HG03108 (cell line): ENCODE data around the gene TESMIN.

Experiments
- ATAC-seq: cut with Tn5 transposase; IDR thresholded peaks from one replicate; pipeline ENCODE4 v1.9.1; 2021; ENCODE audit warnings: moderate library complexity; ENCODE audit not compliant: unreplicated experiment

The TESMIN gene

DNA sequence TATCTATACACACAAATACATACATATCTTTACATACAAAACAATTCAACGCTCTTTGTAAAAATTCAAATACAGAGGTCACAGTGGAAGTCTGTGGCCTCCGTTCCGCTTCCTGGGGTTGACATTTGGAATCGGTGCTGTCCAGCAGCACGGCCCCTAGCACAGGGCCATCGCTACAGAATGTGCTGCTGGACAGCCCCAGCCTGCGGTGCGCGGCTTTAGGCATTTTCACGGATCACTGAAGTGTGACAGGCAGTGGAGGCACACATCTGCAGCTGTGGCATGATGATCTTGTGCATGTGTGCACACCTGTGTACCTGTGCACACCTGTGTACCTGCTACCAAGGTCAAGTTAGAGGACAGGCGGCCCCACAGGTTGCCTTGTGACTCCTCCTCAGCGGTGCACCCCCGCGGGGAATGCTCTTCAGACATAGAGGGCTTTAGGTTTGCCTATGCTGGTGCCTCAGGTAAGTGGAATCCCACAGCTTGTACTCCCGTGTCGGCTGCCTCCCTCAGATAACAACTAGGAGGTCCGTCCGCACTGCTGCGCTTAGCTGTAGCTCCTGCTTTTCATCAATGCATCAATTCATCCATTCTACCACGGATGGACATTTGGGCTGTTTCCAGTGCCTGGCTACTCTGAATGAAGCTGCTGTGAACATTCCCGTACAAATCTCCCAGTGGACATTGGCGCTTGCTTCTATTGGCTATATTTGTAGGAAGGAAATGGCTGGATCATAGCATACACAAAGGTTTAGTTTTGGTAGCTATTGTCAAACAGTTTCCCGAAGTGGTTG is 37.1 kb downstream of the TESMIN start:
- no peak for ATAC-seq

DNA sequence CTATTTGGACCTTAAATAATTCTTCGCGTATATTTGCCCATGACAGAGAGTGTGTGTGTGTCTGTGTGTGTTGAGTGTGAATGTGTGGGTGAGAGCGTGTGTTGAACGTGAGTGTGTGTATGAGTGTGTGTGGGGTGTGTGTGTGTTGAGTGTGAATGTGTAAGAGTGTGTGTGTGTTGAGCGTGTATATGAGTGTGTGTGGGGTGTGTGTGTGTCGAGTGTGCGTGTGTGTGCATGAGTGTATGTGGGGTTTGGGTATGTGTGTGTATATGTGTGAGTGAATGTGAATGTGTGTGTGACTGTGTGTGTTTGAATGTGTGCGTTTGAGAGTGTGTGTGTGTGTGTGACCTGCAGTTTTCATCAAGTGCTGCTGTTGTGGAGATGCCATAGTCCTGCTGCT is 40.2 kb downstream of the TESMIN start:
- ATAC-seq = no peak

DNA sequence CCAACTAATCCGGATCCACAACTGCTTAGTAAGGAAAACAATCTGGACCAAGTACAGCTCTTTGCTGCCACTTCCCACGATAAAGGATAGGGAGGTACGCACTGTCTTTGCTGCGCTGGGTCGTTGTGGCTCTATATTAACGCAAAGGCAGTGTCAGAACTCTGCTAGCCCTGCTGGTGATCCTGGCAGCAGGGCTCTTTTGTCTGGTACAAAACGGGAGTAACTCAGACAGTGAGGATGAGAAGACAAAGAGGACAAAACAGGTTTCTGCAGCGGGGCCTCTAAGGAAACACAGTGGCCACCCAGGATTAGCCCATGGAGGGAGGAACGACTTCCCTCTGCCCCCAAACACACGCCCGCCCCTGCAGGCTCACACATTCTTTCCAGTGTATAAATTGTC is 40.9 kb downstream of the TESMIN start:
- ATAC-seq = no peak

DNA sequence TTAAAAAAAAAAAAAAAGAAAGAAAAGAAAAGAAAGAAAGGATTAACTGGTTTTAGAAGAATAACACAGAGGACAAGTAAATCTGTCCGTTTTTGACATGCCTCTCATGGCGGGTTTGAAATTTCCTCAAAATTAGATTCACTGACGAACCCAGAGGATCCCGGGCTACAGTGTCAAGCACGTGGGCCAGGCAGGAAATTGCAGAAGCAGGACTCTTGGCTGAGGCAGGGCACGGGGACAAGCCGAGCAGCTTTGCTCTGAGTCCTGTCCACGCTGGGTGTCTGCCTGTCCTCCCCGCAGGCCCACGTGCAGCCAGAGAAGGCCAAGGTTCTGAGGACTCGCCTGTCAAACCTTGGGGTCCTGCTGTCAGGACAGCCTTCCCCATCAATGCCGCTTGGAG is 42.3 kb downstream of the TESMIN start:
- no peak for ATAC-seq

DNA sequence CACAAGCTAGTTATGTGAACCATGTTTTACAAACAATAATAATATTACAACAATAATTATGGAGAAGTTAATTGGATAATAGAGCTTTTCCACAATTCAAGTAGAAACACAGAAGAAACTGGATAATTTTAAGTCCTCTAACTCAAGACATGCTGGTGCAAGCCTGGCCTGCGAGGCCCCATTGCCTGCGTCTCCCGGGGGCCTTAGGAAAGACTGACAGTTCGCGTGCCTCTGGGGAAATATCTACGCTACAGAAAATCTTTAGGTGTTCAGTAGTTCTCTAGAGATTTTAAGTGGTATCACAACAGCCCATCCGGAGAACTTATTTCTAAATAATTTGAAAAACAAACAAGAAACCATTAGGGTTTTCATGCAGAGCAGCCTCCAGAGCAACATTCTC is 43.8 kb downstream of the TESMIN start:
- ATAC-seq = no peak

DNA sequence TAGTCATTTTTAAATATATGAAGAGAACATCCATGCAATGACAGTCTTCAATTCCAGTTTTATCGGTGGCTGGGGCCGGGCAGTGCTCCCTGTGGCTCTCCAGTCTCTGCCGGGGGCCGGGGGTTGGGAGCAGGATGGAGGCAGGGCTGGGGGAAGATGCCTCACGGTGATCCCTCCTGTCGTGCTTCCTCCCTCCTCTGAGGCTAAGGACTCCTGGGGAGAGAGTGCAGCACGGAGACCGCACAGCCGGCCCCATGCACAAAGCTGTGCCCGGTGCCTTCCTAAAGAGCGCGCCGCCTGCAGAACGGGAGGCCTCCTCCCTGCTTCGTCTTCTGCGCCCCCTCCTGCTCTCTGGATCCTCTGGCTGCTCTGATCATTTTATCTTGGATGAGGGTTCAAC is 46.4 kb downstream of the TESMIN start:
- no peak for ATAC-seq

DNA sequence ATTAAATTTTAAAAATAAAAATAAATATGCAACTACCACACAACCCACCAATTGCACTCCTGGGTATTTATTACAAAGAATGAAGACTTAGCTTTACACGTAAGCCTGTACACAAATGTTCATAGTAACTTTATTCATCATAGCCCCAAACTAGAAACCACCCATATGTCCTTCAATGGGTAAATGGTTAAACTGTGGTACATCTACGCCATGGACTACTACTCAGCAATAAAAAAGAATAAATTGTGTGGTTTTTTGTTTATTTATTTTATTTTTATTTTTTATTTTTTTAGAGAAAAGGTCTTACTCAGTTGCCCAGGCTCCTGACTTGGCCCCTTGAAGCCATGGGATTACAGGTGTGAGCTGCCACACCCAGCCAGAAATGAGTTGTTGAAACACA is 52.3 kb downstream of the TESMIN start:
- ATAC-seq = no peak

DNA sequence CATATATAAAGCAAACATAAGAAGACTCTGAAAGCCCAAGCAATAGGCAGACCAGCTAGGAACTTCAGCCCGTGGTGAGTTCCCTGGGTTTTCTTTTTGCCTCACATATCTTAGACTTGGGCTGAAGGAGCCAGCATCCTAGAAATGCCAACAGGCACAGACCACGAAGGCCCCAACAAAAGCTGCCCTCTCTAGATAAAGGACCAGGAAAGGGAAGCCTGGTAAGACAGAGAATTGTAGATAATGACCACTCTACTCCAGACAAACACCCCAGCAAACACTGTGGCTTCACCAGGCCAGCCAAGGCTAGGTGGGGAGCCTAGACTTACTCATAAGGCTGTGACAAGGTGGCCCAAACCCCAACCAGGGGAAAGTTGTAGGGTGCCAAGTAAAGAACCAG is 55.8 kb downstream of the TESMIN start:
- ATAC-seq = no peak

DNA sequence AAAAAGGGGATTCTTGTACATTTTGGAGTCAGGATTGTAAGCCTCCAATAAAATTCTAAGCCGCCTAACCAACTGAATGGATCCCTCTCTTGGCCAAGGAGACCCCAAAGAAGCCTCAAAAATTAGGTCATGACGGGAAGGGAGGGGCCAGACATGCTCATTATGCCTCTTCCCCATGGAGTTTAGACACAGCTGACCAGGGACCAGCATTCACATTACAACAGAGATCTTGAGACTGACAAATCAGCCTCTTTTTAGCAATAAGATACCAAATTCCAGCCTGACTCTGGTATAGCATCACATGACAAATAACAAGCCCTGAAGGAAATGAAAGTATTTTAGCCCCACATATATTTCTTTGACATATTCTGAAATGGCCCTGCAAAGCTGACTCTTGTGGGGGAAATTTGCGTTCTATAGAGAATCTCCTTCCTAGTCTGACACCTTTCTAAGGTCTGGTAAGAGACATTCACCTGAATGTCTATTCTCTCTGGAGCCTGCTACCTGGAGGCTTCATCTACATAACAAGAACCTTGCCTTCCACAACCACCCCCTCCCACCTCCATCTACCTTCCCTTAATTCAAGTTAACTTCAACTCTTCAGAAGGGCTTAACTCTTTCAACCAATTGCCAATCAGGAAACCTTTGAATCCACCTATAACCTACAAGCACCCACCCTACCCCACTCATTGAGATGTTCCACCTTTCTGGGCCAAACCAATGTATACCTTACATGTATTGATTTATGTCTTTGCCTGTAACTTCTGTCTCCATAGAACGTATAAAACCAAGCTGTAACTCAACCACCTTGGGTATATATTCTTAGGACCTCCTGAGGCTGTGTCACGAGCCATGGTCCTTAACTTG is 56.7 kb downstream of the TESMIN start:
- no peak for ATAC-seq

DNA sequence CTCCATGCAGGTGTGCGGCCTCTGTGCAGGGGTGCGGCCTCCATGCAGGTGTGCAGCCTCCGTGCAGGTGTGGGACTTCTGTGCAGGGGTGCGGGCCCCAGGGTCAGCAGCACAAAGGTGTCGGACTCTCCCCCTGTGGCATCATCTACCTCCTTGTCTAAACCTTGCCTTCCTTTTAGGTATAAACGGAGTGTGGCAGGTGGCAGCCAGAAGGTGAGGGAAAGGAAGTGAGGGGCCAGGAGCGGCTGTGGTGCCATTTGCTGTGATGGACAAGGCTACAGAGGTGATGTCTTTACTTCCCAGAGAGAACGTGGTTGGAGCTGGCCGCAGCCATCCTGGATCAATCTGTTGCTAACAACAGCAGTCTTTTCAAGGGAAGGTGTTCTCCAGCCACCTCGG is 57.8 kb downstream of the TESMIN start:
- ATAC-seq = no peak

DNA sequence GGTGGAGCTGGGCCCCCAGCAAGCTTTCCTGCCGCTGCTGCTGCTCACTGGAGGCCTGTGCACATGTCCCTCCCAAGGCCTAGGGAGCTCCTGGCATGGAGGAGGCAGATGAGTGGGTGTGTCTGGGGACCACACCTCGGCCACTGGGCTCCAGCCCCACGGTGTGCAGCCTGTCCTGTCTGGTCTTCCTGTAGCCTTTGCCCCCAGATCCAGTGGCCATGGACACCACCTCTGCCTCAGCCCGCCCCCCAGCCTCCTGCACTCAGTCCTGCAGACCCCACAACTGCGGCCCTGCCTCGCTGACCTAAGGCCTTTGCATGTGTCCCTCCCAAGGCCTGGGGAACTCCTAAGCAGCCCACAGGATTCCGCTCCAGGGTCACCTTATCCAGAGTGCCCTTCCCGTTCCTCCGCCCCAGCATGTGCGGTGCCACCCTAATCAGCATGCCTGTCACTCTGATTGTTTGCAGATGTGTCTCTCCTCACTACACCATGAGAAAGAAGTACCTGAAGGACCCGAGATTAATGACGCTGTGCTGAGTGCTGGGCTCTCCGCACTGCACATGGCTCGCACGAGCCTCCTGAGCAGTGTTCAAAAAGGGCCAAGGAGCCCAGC is 58.3 kb downstream of the TESMIN start:
- ATAC-seq = no peak

DNA sequence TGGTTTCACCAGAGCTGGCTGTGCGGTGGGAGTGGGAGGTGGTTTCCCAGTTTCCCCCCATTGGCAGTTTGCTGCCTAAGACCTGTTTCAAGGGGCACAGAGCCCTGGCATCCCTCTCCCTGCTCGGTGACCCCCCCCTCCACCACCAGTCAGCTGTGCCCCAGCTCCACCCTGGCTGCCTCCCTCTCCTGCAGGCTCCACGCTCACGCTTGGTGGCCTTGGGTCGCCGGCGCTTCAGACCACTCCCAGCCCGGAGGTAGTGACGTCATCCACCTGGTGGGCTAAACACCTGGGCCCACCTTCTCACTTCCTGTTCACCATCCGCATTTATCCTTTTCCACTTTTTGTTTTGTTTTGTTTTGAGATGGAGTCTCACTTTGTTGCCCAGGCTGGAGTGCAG is 59.2 kb downstream of the TESMIN start:
- no peak for ATAC-seq

DNA sequence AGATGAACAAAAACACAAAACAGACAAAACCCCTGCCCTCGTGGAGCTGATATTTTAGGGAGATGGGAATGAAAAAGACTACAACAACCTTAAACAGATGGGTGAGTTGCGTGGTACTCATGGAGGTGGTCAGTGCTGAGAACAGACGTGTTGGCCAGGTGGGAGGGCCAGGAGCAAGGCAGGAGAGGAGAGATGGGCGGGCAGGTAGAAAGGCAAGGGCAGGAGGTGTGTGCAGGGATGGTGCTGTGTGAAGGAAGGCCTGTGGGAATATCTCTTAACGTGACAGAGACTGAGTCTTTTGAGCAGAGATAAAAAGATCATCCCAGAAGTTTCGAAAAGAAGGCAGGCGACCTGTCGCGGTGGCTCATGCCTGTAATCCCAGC is 59.9 kb downstream of the TESMIN start:
- no peak for ATAC-seq

DNA sequence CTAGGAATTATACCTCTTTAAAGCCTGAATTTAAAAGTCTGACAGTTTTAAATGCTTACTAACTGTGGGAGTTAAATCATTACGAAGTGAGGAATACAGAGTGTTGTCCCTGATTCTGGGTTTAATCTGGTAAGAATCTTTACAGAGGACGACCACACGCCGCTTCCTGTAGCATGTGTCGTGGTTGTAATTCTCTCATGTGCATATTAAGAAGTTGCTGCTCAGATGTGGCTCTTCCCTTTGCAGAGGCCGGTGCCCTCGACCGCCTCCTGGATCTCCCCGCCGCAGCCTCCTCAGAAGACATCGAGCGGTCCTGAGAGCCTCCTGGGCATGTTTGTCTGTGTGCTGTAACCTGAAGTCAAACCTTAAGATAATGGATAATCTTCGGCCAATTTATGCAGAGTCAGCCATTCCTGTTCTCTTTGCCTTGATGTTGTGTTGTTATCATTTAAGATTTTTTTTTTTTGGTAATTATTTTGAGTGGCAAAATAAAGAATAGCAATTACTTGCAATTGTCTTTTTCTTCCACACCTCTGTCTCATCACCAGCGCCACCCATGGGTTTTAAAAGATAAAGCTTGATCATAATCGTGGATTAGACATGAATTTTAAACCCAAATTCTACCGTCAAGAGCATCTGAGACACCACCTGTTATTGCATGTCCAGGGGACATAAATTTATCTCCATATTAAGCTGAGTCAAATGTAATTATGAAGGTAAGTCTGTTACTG is 60.5 kb downstream of the TESMIN start:
- ATAC-seq = no peak

DNA sequence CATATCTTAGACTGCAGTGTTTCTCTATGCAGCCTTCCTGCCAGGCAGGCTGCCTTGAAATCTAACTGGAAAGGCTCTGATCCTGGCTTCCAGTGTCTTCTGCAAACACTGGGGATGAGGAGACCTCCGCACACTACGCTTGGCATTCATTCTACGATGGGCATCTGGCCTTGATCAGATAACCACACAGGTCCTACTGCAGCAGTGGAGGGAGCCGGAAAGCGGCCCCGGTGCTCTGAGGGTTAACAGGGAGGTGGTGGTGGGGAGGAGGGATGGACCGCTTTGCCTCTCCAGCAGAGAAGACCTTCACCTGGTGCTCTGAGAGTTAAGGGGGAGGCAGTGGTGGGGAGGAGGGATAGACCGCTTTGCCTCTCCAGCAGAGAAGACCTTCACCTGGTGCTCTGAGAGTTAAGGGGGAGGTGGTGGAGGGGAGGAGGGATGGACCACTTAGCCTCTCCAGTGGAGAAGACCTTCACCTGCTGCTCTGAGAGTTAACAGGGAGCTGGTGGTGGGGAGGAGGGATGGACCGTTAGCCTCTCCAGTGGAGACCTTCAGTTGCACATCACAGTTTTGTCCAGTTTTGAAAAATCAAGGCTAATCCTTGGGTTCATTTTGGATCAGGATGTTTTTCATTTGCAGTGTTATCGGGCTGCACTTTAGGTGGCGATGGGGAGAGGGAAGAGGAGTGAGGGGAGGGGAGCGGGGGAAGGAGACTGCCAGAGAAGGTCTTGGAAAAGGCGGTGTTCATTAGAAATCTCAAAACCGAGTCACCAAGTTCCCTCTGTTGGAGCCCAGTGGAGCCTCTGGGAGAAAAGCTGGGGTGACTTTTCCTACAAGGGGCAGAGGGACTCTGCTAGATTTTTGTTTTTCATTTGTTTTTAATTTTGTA is 61.3 kb downstream of the TESMIN start:
- ATAC-seq = no peak

DNA sequence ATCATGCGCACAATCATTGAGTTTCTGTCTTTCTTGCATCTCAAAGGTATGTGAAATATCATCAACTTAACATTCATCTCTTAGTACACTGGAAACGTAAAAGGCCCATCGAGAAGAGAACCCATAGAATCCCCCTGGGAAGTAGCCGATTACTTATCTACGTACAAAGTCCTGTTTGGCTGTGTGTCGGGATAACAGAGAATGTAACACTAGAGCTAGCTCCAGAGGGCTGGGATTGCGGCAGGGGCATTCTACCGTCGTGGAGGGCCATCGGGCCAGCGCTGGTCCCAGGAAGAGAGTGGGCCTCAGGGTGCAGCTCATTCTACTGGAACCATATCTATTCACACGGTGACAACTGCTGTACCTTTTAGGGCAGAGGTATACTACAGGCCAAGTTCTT is 62.4 kb downstream of the TESMIN start:
- ATAC-seq = no peak

DNA sequence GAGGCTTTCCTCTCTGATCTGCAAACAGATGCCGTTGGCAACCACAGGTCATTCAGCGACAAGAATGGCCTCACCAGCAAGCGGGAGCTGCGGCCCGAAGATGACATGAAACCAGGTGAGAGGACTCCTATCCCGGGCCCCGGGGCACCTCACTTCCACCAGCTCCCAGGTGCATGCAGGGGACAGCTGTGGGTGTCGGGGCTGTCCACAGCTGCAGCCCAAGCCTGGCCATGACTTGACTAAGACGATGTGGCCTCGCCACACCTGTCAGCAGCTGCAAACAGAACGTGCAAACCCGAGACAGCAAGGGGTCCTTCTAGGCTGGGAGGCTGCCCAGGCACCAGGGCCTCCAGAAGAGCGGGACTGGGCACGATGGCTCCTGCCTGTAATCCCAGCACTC is 63.3 kb downstream of the TESMIN start:
- no peak for ATAC-seq

DNA sequence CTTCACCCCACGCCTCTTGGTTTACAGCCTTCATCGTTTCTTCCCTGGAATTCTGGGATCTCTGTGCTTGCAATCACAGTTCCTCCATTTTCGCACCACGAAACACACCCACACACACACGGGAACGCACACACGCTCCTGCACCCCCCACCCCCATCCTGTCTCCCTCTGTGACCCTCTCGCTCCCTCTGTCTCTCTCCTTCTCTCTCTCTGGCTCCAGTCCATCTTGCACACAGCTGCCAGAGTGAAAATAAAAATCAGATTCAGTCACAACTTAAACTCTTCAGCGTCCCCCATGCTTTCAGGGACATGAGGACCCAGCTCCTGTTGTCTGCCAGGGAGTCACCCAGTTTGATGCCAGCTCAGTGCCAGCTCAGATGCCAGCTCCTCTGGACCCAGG is 64.0 kb downstream of the TESMIN start:
- ATAC-seq = no peak

DNA sequence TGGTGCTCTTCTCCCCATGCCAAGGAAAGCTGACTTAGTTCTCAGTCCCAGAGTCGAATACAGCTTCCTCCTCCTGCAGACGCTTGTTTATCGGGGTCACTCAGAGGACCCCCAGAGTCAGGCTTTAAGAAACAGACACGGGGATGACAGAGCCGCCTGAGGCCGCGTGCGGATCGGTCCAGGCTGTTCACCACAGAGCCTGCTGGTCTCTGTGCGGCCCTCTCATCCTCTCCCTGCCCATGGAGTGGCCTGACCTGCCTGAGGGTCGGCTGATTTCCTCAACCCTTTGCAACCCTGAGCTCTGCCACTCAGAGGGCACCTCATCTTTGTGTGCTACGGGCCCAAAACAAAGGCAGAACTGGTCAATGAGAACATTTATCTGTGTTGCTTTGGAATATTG is 64.8 kb downstream of the TESMIN start:
- ATAC-seq = no peak

DNA sequence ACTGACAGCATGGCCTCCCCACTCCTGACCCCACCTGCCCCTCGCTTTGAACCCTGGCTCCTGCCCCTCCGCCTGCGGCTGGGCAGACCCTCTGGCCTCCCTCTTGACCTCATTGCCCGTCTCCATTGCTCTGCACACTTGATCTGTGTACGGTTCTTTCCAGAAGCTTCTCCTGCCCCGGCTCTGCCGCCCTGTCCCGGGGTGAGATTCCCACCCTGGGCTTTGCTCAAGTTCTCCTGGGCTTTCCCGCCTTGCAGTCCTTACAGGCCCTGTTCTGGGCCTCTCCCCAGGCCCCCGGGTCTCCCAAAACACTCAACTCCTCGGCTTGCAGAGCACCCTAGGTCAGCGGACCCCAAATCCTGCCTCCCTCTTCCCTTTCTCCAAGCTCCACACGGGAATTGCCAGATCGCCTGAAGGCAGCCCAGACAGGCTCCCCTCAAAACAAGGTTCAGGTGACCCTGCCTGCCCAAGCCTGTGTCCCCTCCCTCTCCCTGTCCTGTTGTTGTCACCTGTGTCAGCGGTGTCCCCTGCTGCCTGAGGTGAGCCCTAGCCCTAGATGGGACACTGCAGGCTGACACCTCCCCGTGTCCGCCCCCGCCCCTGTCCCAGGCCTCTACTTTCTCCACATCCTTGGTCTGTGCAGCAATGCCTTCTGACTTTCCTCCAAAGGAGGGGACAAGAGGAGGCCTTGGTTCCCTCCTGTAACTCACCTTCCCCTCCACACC is 65.5 kb downstream of the TESMIN start:
- ATAC-seq = no peak
